Stimulated activated CD8-positive, alpha-beta memory T cell treated with anti-CD3 and anti-CD28 coated beads, Interleukin-7, amount 100 ng/mL, for 4 hours (primary cell): ENCODE results near the gene ZNF536.
"Not testable (repeated sequence)": the region's sequence is repeated elsewhere in the genome, so short reads cannot be mapped to it uniquely, and the experiment has no call there.

ENCODE experiments used
- DNase-seq, 2 donors: peaks; one replicate each; pipeline ENCODE4 v3.0.0-alpha.2; 2020; ENCODE audit warnings: low read depth in 2 of 2

Gene ZNF536

GRCh38 chr19:30341611-30342201, 30.5 kb upstream of the ZNF536 start:
- no peak for DNase-seq

DNA sequence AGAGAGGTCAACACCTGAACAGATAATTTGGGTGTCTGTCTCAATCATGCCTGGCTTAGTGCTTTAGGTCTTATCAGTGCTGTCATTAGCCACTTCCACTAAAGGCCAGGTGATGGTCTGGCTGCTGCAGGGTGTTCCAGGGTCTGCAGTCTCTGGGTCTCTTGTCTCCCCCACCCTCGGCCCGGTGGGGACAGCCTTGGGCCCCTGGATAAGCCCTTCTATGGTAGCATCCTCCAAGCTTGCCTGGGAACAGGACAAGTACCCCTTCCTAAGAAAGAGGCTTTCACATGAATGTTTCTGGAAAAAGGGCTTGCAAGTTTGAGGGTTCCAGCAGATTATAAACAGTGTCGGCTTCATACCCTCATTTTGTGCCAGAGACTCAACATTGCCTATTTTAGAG, 29.3 kb upstream of the ZNF536 start:
- DNase-seq = no peak

- DNase-seq = no peak
Measured at GRCh38 chr19:30344446-30345425, 27.4 kb upstream of the ZNF536 start.

GRCh38 chr19:30345686-30346085, 26.5 kb upstream of the ZNF536 start:
- no peak for DNase-seq

DNA sequence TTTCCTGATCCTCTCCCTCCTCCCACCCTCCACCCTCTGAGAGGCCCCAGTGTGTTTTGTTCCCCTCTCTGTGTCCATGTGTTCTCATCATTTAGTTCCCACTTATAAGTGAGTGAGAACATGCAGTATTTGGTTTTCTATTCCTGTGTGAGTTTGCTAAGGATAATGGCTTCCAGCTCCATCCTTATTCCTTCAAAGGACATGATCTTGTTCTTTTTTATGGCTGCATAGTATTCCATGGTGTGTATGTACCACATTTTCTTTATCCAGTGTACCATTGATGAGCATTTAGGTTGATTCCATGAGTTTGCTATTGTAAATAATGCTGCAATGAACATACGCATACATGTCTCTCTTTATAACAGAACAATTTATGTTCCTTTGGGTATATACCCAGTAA, 25.7 kb upstream of the ZNF536 start:
- DNase-seq = not testable (repeated sequence)

DNA sequence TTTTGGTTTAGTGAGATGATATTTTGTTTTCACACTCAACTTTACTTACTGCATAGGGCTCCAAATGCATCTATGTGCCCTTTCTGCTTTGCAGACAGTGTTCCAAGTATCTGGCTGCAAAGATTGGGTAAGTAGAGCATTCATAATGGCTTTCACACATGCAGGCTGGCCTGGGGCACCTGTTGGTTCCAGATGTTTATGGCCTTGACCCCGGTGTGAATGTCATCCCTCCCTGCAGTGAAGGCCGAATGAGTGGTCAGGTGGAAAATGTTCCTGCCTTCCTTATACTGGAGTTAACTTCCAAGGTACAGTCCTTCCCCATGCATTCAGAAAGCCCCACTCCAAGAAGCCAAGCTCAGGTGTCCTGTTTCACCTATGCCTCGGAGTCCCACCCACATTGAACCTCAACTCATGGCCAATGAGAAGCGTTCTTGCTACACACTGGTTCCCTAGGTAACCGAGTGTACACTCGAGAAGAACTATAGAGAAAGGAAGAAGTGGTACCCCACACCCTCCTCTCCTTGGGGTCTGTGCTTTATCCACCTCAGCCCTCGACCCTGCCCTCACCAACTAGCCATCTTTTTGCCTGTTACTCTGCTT, 23.0 kb upstream of the ZNF536 start:
- DNase-seq = no peak

DNA sequence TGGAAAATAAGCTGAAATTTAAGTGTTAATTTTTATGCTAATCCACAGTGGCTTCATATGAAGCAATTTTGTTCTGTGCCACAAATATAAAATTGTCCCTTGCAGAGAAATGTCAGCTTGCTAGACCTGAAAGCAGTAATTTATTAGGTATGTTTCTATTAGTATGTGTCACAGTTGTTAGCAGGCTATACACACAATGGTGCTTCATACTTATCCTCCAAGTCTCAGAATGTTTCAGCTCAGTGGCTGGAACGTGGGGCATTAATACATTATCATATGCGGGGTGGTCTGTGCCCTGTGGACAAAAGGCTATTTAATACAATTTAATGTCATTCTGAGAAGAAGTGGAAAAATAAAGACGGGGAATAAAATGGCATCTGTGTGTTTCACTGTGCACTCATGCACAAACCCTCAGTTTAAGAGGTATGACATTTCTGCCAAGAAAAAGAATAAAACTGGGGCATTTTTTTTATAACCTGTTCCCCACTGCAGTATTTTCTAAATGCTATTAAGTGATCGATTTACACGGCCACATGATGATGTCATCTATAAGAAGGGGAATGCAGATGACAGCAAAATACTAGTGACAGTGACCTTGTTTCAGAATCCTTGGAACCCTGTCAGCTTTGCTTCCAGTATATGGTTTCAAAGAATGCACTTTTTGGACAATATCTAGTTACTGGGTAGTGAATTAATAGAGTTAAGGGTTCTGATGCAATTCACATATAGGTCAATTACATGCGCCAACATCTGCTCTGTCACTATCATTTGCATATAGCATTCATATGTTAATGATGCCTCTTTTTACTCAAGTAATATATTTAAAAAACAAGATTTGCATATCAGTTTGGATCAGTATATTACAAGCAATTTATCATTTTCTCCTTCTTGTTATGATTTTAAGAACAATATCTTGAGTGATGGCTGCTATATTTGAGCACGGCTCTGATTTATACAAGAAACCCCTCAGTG, 21.2 kb upstream of the ZNF536 start:
- DNase-seq = no peak

- DNase-seq = no peak
Measured at GRCh38 chr19:30351774-30352173, 20.4 kb upstream of the ZNF536 start.

GRCh38 chr19:30353394-30353945, 18.7 kb upstream of the ZNF536 start:
- no peak for DNase-seq

DNA sequence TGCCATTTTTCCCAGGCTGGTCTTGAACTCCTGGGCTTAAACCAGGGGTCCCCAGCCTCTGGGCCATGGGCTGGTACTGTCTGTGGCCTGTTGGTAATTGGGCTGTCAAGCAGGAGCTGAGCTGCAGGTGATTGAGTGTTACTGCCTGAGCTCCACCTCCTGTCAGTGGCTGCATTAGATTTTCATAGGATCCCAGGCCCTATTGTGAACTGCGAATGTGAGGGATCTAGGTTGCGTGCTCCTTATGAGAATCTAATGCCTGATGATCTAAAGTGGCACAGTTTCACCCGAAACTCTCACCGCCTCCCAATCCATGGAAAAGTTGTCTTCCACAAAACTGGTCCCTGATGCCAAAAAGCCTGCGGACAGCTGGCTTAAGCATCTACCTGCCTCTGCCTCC, 16.6 kb upstream of the ZNF536 start:
- DNase-seq = no peak

- no peak for DNase-seq
Measured at GRCh38 chr19:30356951-30357579, 15.1 kb upstream of the ZNF536 start.

DNA sequence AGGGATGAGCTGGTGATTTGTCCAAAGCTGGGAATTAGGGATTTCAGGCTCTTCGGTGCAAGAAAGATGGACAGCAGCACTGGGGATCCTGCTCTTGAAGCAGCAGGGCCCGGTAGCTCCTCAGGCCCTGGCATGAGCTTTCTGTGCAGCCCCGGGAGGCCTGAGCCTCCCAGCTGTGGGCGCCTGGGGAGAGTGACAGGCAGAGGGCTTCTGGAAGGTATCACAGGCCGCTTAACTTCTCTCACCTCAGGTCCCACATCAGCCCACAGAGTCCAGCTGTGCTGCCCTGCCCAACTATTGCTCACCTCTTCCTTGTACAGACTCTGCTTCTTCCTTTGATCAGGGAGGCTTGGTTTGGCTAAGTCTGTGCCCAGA, 14.6 kb upstream of the ZNF536 start:
- DNase-seq = no peak

DNA sequence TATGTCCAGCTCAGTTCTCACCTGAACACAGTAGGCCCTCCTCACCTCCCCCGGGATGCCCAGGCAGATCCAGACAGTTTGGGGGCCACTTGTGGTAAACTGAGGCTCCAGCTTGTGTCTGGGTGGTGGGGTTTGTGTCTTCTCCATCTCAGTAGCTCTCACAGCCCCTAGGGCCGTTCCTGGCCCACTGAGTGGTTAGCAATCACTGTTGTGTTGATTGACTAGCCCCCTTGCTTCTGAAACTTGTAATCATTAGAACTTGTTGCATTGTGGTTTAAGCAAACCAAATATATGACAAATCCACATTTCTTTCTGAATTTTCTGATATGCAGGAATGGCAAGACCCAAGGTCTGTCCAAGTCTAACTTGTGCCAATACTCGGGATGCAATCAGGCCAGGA, 13.9 kb upstream of the ZNF536 start:
- no peak for DNase-seq

- no peak for DNase-seq
Measured at GRCh38 chr19:30358821-30359580, 13.2 kb upstream of the ZNF536 start.

GRCh38 chr19:30359936-30360335, 12.2 kb upstream of the ZNF536 start:
- DNase-seq = no peak

- no peak for DNase-seq
Measured at GRCh38 chr19:30360376-30361106, 11.6 kb upstream of the ZNF536 start.

DNA sequence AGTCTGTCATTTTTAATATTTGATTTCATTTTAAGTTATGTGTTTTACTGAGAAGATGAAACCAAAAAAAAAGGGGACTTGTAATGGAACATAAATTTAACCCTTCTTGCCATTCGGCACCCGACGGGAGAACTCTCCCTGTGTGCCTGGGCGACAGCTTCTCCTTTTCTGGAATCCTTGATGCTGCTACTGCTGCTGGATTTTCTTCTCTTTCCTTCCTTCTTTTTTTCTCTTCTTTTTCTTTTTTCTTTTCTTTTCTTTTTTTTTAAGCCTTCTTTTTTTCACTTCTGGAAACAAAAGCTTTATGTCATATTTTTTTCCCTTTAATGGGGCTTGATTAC, 11.1 kb upstream of the ZNF536 start:
- DNase-seq = no peak

DNA sequence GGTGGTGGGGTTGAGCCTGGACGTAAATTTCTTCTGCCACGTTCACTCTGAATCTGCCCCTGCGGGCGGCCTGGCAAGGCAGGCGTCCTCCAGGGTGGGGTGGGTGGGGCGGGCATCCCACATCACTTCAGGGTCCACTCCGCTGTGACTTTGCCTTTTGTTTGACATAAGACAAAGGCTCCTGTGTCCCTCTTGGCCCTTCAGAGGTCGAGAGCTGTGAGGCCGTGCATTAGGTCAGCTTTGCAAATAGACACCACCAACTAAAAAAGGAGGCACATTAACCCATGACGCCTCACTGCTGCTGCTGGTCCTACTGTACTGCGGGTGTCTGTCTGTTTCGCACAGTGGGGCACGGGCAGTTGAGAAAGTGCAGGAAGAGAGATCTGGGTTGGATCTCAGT, 10.5 kb upstream of the ZNF536 start:
- DNase-seq = no peak

- DNase-seq = no peak
Measured at GRCh38 chr19:30362156-30362754, 9.9 kb upstream of the ZNF536 start.
